HEK293T (cell line): Measurements from ENCODE around the gene HLCS.

ENCODE experiments used
- FOXA1 ChIP-seq: fragments of 450-650 bp; IDR thresholded peaks from 2 replicates; pipeline ENCODE4 v1.6.1; 2016; ENCODE audit warnings: mild to moderate bottlenecking
- FOXK2 ChIP-seq: fragments of 450-650 bp; IDR thresholded peaks from 2 replicates; pipeline ENCODE4 v1.6.1; 2016; ENCODE audit warnings: mild to moderate bottlenecking
- TARDBP ChIP-seq: fragments of 450-650 bp; IDR thresholded peaks from 2 replicates; pipeline ENCODE4 v1.6.1; 2016

DNA sequence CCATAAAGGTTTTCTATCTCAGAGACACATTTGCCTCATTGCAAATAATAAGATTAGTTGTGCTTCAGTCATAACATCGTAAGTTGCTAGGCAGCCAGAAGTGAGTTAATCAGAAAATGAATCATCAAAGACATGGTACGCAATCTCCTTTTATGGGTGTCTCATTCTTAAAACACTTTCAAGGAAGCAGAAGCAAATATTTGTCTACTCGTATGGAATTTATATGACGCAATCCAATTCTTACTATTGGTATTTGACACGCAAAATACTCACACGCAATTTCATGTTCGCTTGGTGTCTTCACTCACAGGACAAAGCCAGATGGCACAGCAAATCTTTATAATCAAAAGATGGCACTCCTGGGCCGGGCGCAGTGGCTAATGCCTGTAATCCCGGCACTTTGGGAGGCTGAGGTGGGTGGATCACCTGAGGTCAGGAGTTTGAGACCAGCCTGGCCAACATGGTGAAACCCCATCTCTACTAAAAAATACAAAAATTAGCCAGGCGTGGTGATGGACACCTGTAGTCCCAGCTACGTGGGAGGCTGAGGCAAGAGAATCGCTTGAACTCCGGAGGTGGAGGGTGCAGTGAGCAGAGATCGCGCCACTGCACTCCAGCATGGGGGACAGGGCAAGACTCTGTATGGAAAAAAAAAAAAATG is 56.4 kb downstream of the HLCS start:
- TF ChIP-seq FOXA1 (no peak), FOXK2 (no peak), TARDBP (no peak)
